HG03196 (cell line): ENCODE data around the gene OPHN1.
"Not testable (repeated sequence)": the region's sequence is repeated elsewhere in the genome, so short reads cannot be mapped to it uniquely, and the experiment has no call there.

Source experiments
- ATAC-seq: cut with Tn5 transposase; IDR thresholded peaks from one replicate; pipeline ENCODE4 v1.9.1; 2021; ENCODE audit not compliant: unreplicated experiment

The OPHN1 gene

GRCh38 chrX:68422478-68422877 is 10.8 kb downstream of the OPHN1 start:
- ATAC-seq: no peak

- ATAC-seq: no peak
Observed at GRCh38 chrX:68421636-68422035, 11.7 kb downstream of the OPHN1 start.

GRCh38 chrX:68420559-68420958 is 12.7 kb downstream of the OPHN1 start:
- ATAC-seq: no peak

- ATAC-seq: no peak
Observed at GRCh38 chrX:68419975-68420374, 13.3 kb downstream of the OPHN1 start.

GRCh38 chrX:68417651-68418050 is 15.6 kb downstream of the OPHN1 start:
- no peak for ATAC-seq

GRCh38 chrX:68416592-68416991 is 16.7 kb downstream of the OPHN1 start:
- ATAC-seq: no peak

- no peak for ATAC-seq
Observed at GRCh38 chrX:68415316-68415715, 18.0 kb downstream of the OPHN1 start.

GRCh38 chrX:68413254-68413653 is 20.0 kb downstream of the OPHN1 start:
- ATAC-seq: no peak

GRCh38 chrX:68411729-68412128 is 21.6 kb downstream of the OPHN1 start:
- no peak for ATAC-seq

GRCh38 chrX:68409194-68409593 is 24.1 kb downstream of the OPHN1 start:
- ATAC-seq: no peak

GRCh38 chrX:68403522-68403921 is 29.8 kb downstream of the OPHN1 start:
- ATAC-seq: no peak

- no peak for ATAC-seq
Observed at GRCh38 chrX:68403038-68403437, 30.3 kb downstream of the OPHN1 start.

GRCh38 chrX:68402094-68402493 is 31.2 kb downstream of the OPHN1 start:
- no peak for ATAC-seq

- no peak for ATAC-seq
Observed at GRCh38 chrX:68398291-68398690, 35.0 kb downstream of the OPHN1 start.

- no peak for ATAC-seq
Observed at GRCh38 chrX:68396953-68397352, 36.3 kb downstream of the OPHN1 start.

GRCh38 chrX:68389419-68389960 is 43.8 kb downstream of the OPHN1 start:
- ATAC-seq: not testable (repeated sequence)

GRCh38 chrX:68387776-68388175 is 45.5 kb downstream of the OPHN1 start:
- no peak for ATAC-seq

GRCh38 chrX:68383540-68383939 is 49.8 kb downstream of the OPHN1 start:
- ATAC-seq: no peak

- ATAC-seq: not testable (repeated sequence)
Observed at GRCh38 chrX:68377579-68377978, 55.7 kb downstream of the OPHN1 start.

- no peak for ATAC-seq
Observed at GRCh38 chrX:68376373-68376772, 56.9 kb downstream of the OPHN1 start.

- no peak for ATAC-seq
Observed at GRCh38 chrX:68375803-68376202, 57.5 kb downstream of the OPHN1 start.

- no peak for ATAC-seq
Observed at GRCh38 chrX:68372665-68373064, 60.6 kb downstream of the OPHN1 start.

- no peak for ATAC-seq
Observed at GRCh38 chrX:68369559-68369958, 63.7 kb downstream of the OPHN1 start.

- ATAC-seq: no peak
Observed at GRCh38 chrX:68365341-68365740, 68.0 kb downstream of the OPHN1 start.
